H9 (cell line): ENCODE measurements around the gene OR5A2. TPM values are rescaled to one million over a fixed set of nuclear protein-coding genes. Genes with fewer than 3 reads are reported as not detected.

Source experiments
- DNase-seq: peaks from one replicate; pipeline ENCODE4 v3.0.0-alpha.2; 2017
- H2AFZ ChIP-seq: one replicate; pipeline ENCODE4 v1.6.1; 2013; ENCODE audit warnings: mild to moderate bottlenecking, low read length, control low read depth, moderate library complexity
- H2AK5ac ChIP-seq: 2 replicates; pipeline ENCODE4 v1.6.1; 2013; ENCODE audit warnings: low read length, control low read depth, mixed read lengths; ENCODE audit not compliant: insufficient read length
- H2BK120ac ChIP-seq: one replicate; pipeline ENCODE4 v1.6.1; 2013; ENCODE audit warnings: low read depth, mild to moderate bottlenecking, low read length, control low read depth, inconsistent platforms; ENCODE audit not compliant: poor library complexity, severe bottlenecking
- H2BK12ac ChIP-seq: 2 replicates; pipeline ENCODE4 v1.6.1; 2013; ENCODE audit warnings: low read length, control low read depth, mixed read lengths, low read depth; ENCODE audit not compliant: insufficient read length
- H2BK15ac ChIP-seq: 2 replicates; pipeline ENCODE4 v1.6.1; 2013; ENCODE audit warnings: low read depth, low read length, control low read depth
- H2BK20ac ChIP-seq: one replicate; pipeline ENCODE4 v1.6.1; 2013; ENCODE audit warnings: low read depth, mild to moderate bottlenecking, low read length, control low read depth, inconsistent platforms; ENCODE audit not compliant: poor library complexity, severe bottlenecking
- H2BK5ac ChIP-seq: 2 replicates; pipeline ENCODE4 v1.6.1; 2013; ENCODE audit warnings: low read length, control low read depth, mixed read lengths; ENCODE audit not compliant: insufficient read length
- H3K14ac ChIP-seq: 2 replicates; pipeline ENCODE4 v1.6.1; 2013; ENCODE audit warnings: low read length, control low read depth; ENCODE audit not compliant: insufficient read depth
- H3K18ac ChIP-seq: 2 replicates; pipeline ENCODE4 v1.6.1; 2013; ENCODE audit warnings: low read depth, mild to moderate bottlenecking, mixed read lengths, low read length, control low read depth; ENCODE audit not compliant: insufficient read length
- H3K23ac ChIP-seq: 2 replicates; pipeline ENCODE4 v1.6.1; 2013; ENCODE audit warnings: low read length, control low read depth, mixed read lengths, low read depth; ENCODE audit not compliant: insufficient read length
- H3K23me2 ChIP-seq: 2 replicates; pipeline ENCODE4 v1.6.1; 2013; ENCODE audit warnings: low read depth, mild to moderate bottlenecking, mixed read lengths, low read length, control low read depth; ENCODE audit not compliant: insufficient read length, poor library complexity, severe bottlenecking
- H3K27ac ChIP-seq: 2 replicates; pipeline ENCODE4 v1.5.1; 2013; ENCODE audit warnings: low read length, control low read depth, mixed read lengths, low read depth; ENCODE audit not compliant: insufficient read length
- H3K27me3 ChIP-seq: 2 replicates; pipeline ENCODE4 v1.6.1; 2013; ENCODE audit warnings: low read length, control low read depth, inconsistent platforms; ENCODE audit not compliant: insufficient read depth
- H3K4ac ChIP-seq: 2 replicates; pipeline ENCODE4 v1.6.1; 2013; ENCODE audit warnings: low read depth, mild to moderate bottlenecking, control low read depth, inconsistent platforms, low read length, moderate library complexity
- H3K4me1 ChIP-seq: 2 replicates; pipeline ENCODE4 v1.6.1; 2013; ENCODE audit warnings: low read length, control low read depth, inconsistent platforms; ENCODE audit not compliant: insufficient read depth
- H3K4me2 ChIP-seq: 2 replicates; pipeline ENCODE4 v1.6.1; 2013; ENCODE audit warnings: low read length, control low read depth, mixed read lengths; ENCODE audit not compliant: insufficient read length, insufficient read depth
- H3K56ac ChIP-seq: 2 replicates; pipeline ENCODE4 v1.6.1; 2013; ENCODE audit warnings: low read depth, mild to moderate bottlenecking, mixed read lengths, low read length, control low read depth; ENCODE audit not compliant: insufficient read length
- H3K79me1 ChIP-seq: 2 replicates; pipeline ENCODE4 v1.6.1; 2013; ENCODE audit warnings: low read depth, mild to moderate bottlenecking, moderate library complexity, low read length, control low read depth, inconsistent platforms; ENCODE audit not compliant: insufficient read depth, poor library complexity, severe bottlenecking
- H3K79me2 ChIP-seq: 2 replicates; pipeline ENCODE4 v1.6.1; 2013; ENCODE audit warnings: low read length, control low read depth, inconsistent platforms; ENCODE audit not compliant: insufficient read depth
- H3K9ac ChIP-seq: 2 replicates; pipeline ENCODE4 v1.6.1; 2013; ENCODE audit warnings: low read length, control low read depth, mixed read lengths; ENCODE audit not compliant: insufficient read length; ENCODE audit errors: extremely low read depth
- H3K9me3 ChIP-seq: one replicate; pipeline ENCODE4 v1.6.1; 2013; ENCODE audit warnings: low read depth, low read length, inconsistent platforms; ENCODE audit not compliant: control insufficient read depth
- H3T11ph ChIP-seq: one replicate; pipeline ENCODE4 v1.6.1; 2013; ENCODE audit warnings: mild to moderate bottlenecking, low read length, control low read depth, inconsistent platforms
- H4K20me1 ChIP-seq: one replicate; pipeline ENCODE4 v1.6.1; 2013; ENCODE audit not compliant: control insufficient read depth, insufficient read length, insufficient read depth
- H4K5ac ChIP-seq: 2 replicates; pipeline ENCODE4 v1.6.1; 2013; ENCODE audit warnings: low read depth, mild to moderate bottlenecking, mixed read lengths, low read length, control low read depth; ENCODE audit not compliant: insufficient read length
- H4K8ac ChIP-seq: replicated peaks from 2 replicates; pipeline ENCODE4 v1.6.1; 2013; ENCODE audit warnings: low read length, control low read depth, mixed read lengths, low read depth; ENCODE audit not compliant: insufficient read length
- H4K91ac ChIP-seq: 2 replicates; pipeline ENCODE4 v1.6.1; 2013; ENCODE audit warnings: low read depth, mild to moderate bottlenecking, moderate library complexity, mixed read lengths, low read length, control low read depth; ENCODE audit not compliant: insufficient read length
- H3K27ac Mint-ChIP-seq, 3 experiments: 2 replicates in 2 of 3; 3 replicates in 1 of 3; pipeline ENCODE4 v1.8.0; 2020 to 2021; ENCODE audit warnings: mixed read lengths in 3 of 3, mild to moderate bottlenecking in 1 of 3, moderate library complexity in 1 of 3
- H3K27me3 Mint-ChIP-seq: 2 replicates; pipeline ENCODE4 v1.8.0; 2021; ENCODE audit warnings: low read depth, mild to moderate bottlenecking, moderate library complexity, mixed read lengths
- H3K36me3 Mint-ChIP-seq, 3 experiments: 2 replicates in 2 of 3; 3 replicates in 1 of 3; pipeline ENCODE4 v1.8.0; 2020 to 2021; ENCODE audit warnings: low read depth in 3 of 3, mixed read lengths in 3 of 3; ENCODE audit not compliant: insufficient read depth in 1 of 3
- H3K4me1 Mint-ChIP-seq, 2 experiments: 2 replicates each; pipeline ENCODE4 v1.8.0; 2020; ENCODE audit warnings: mixed read lengths in 2 of 2
- H3K4me3 Mint-ChIP-seq, 2 experiments: 2 replicates in 1 of 2; 3 replicates in 1 of 2; pipeline ENCODE4 v1.8.0; 2020 to 2021; ENCODE audit warnings: mild to moderate bottlenecking in 2 of 2, mixed read lengths in 2 of 2, moderate library complexity in 1 of 2
- H3K9me3 Mint-ChIP-seq, 2 experiments: 2 replicates in 1 of 2; 3 replicates in 1 of 2; pipeline ENCODE4 v1.8.0; 2020; ENCODE audit warnings: mild to moderate bottlenecking in 2 of 2, mixed read lengths in 2 of 2, moderate library complexity in 1 of 2
- CTCF ChIP-seq: fragments of 200-600 bp; sonication (generic); conservative IDR thresholded peaks from 3 replicates; pipeline ENCODE4 v1.8.0; 2021; ENCODE audit warnings: antibody characterized with exemption, mild to moderate bottlenecking
- WGBS: extraction: QIAGEN DNeasy Blood & Tissue Kit; methylation state at CpG from one replicate; pipeline ENCODE4 v1.1.7; 2013; ENCODE audit warnings: missing lambda C conversion rate, low lambda C conversion rate, mixed read lengths; ENCODE audit not compliant: insufficient read length; ENCODE audit errors: extremely low coverage; 5-methylcytosine and 5-hydroxymethylcytosine counted together
- long read RNA-seq: library from polyadenylated mRNA; unstranded; transcript quantifications from one replicate; pipeline ENCODE4 v2.0.0, GENCODE V29; 2020
- total RNA-seq: library from RNA; stranded (reverse); gene quantifications from 2 replicates; pipeline ENCODE4 v1.2.1, GENCODE V29; 2021

OR5A2 gene
- not detected in 2 replicates for total RNA-seq
- long read RNA-seq, result 0 reads

- H4K8ac ChIP-seq, result no peak within 1 kb of the TSS
- H3K27ac ChIP-seq, result peak within 1 kb of the TSS; percentile 20
- H3K23me2 ChIP-seq, result no peaks in the 10 kb centered on the region
- no peak within 1 kb of the TSS for H4K91ac ChIP-seq
- H2BK12ac ChIP-seq, result no peak within 1 kb of the TSS
- peak within 1 kb of the TSS; percentile 29 for H2BK5ac ChIP-seq
- H3K27me3 Mint-ChIP-seq, result no peaks in the 10 kb centered on the region
- no peak within 1 kb of the TSS for H2BK120ac ChIP-seq
- H3K4me3 Mint-ChIP-seq, result peak within 1 kb of the TSS; percentile 12 to 61; a peak in 4 of 5 replicates
- no peak within 1 kb of the TSS for H3K9ac ChIP-seq
- peak; percentile 38 for DNase-seq
- peak within 1 kb of the TSS; percentile 28 for H3K4me2 ChIP-seq
- peaks cover 5% of the 10 kb centered on the region; the same call in 1 of the 2 replicates for H3K4me1 ChIP-seq
- no peaks in the 10 kb centered on the region for H4K20me1 ChIP-seq
- H3K27ac Mint-ChIP-seq, result peak within 1 kb of the TSS; percentile 93 to 95 (median 95)
- no peak within 1 kb of the TSS for H3K14ac ChIP-seq
- no peak within 1 kb of the TSS for H3K23ac ChIP-seq
- H3K36me3 Mint-ChIP-seq, result no peaks in the 10 kb centered on the region
- H3K9me3 ChIP-seq, result no peaks in the 10 kb centered on the region
- H3K79me1 ChIP-seq, result no peaks in the 10 kb centered on the region
- H4K5ac ChIP-seq, result no peak within 1 kb of the TSS
- H3K56ac ChIP-seq, result no peak within 1 kb of the TSS
- H2AK5ac ChIP-seq, result no peak within 1 kb of the TSS
- peak within 1 kb of the TSS; percentile 11 for H2AFZ ChIP-seq
- H3K18ac ChIP-seq, result no peak within 1 kb of the TSS
- no peak within 1 kb of the TSS for H2BK20ac ChIP-seq
- H3K4ac ChIP-seq, result no peak within 1 kb of the TSS
- no peaks in the 10 kb centered on the region; a peak in 3 of 5 replicates for H3K9me3 Mint-ChIP-seq
- no peak for TF ChIP-seq CTCF
- peaks cover 26 to 28% of the 10 kb centered on the region in 2 experiments for H3K4me1 Mint-ChIP-seq
- H2BK15ac ChIP-seq, result no peak within 1 kb of the TSS
- H3K27me3 ChIP-seq, result no peaks in the 10 kb centered on the region
- no peak within 1 kb of the TSS for H3T11ph ChIP-seq
- WGBS, result no CpG with 5 or more reads among the region's 5 CpGs
- no peaks in the 10 kb centered on the region for H3K79me2 ChIP-seq
These were observed at the start of gene OR5A2 for GRCh38 chr11:59426361-59427067. OR5A2 (minus strand) TSS chr11:59426413; CDS start chr11:59422953, 3,460 bp downstream.
